Hepatocyte (in vitro differentiated cells): ENCODE measurements around the gene GNG12. TPM values are rescaled to one million over a fixed set of nuclear protein-coding genes. Genes with fewer than 3 reads are reported as not detected.

ENCODE experiments used
- DNase-seq: peaks from one replicate; pipeline ENCODE4 v3.0.0-alpha.2; 2016; ENCODE audit warnings: low spot score
- H2AFZ ChIP-seq: fragments of 200-600 bp; sonication (generic); 2 replicates; pipeline ENCODE4 v1.6.0; 2016; ENCODE audit warnings: antibody characterized with exemption, mild to moderate bottlenecking
- H3K27ac ChIP-seq: fragments of 200-600 bp; sonication (generic); 2 replicates; pipeline ENCODE4 v1.5.1; 2016; ENCODE audit warnings: mild to moderate bottlenecking
- H3K27me3 ChIP-seq: fragments of 200-600 bp; sonication (generic); 2 replicates; pipeline ENCODE4 v1.6.1; 2016
- H3K36me3 ChIP-seq: fragments of 200-600 bp; sonication (generic); replicated peaks from 2 replicates; pipeline ENCODE4 v1.5.1; 2016; ENCODE audit warnings: low read depth; ENCODE audit not compliant: insufficient read depth
- H3K4me1 ChIP-seq: fragments of 200-600 bp; sonication (generic); 2 replicates; pipeline ENCODE4 v1.5.1; 2016; ENCODE audit warnings: mild to moderate bottlenecking, moderate library complexity; ENCODE audit not compliant: insufficient read depth
- H3K4me2 ChIP-seq: fragments of 200-600 bp; sonication (generic); 2 replicates; pipeline ENCODE4 v1.6.0; 2016
- H3K4me3 ChIP-seq: fragments of 200-600 bp; sonication (generic); 2 replicates; pipeline ENCODE4 v1.5.1; 2016; ENCODE audit warnings: mild to moderate bottlenecking
- H3K79me2 ChIP-seq: fragments of 200-600 bp; sonication (generic); 2 replicates; pipeline ENCODE4 v1.6.0; 2017; ENCODE audit warnings: mild to moderate bottlenecking
- H3K9me2 ChIP-seq: fragments of 200-600 bp; sonication (generic); replicated peaks from 2 replicates; pipeline ENCODE4 v1.6.0; 2017; ENCODE audit warnings: mild to moderate bottlenecking; ENCODE audit not compliant: insufficient read depth
- H3K9me3 ChIP-seq: fragments of 200-600 bp; sonication (generic); 2 replicates; pipeline ENCODE4 v1.5.1; 2016; ENCODE audit warnings: low read depth, mild to moderate bottlenecking
- H4K20me1 ChIP-seq: fragments of 200-600 bp; sonication (generic); 2 replicates; pipeline ENCODE4 v1.6.0; 2016; ENCODE audit warnings: mild to moderate bottlenecking; ENCODE audit not compliant: insufficient read depth, poor library complexity, severe bottlenecking
- CTCF ChIP-seq: fragments of 200-600 bp; sonication (generic); IDR thresholded peaks from 2 replicates; pipeline ENCODE4 v1.5.1; 2016; ENCODE audit warnings: antibody characterized with exemption, mild to moderate bottlenecking; ENCODE audit not compliant: poor library complexity
- EZH2 ChIP-seq: fragments of 200-600 bp; sonication (generic); IDR thresholded peaks from 2 replicates; pipeline ENCODE4 v1.6.1; 2016; ENCODE audit warnings: antibody characterized with exemption, mild to moderate bottlenecking, borderline replicate concordance
- EZH2phosphoT487 ChIP-seq: fragments of 200-600 bp; sonication (generic); IDR thresholded peaks from one replicate; pipeline ENCODE4 v1.6.1; 2018; ENCODE audit warnings: antibody characterized with exemption, mild to moderate bottlenecking, low read depth, moderate library complexity; ENCODE audit not compliant: unreplicated experiment, severe bottlenecking
- WGBS: methylation state at CpG from one replicate; pipeline ENCODE4 v1.1.6; 2016; ENCODE audit warnings: low lambda C conversion rate; ENCODE audit errors: missing lambda C conversion rate; 5-methylcytosine and 5-hydroxymethylcytosine counted together
- polyA plus RNA-seq: library from polyadenylated mRNA; unstranded; fragments of >200 nt; fragmentation: Nextera tagmentation; extraction: Ambion mirVana; gene quantifications from 2 replicates; pipeline ENCODE4 v1.2.1, GENCODE V29; 2016
- total RNA-seq: library from RNA; depleted of rRNA; stranded (reverse); fragments of >200 nt; gene quantifications from 2 replicates; pipeline ENCODE4 v1.2.3, GENCODE V29; 2014

GNG12 gene
- total and polyA plus RNA-seq, 2 experiments from 2014 or later = 49.6 to 108 TPM

- Histone ChIP-seq H3K9me3 (no peaks in the 10 kb centered on the region), H4K20me1 (no peaks in the 10 kb centered on the region), H3K79me2 (no peaks in the 10 kb centered on the region), H3K4me3 (no peak overlapping the region), H3K4me2 (no peak overlapping the region), H3K4me1 (no peaks in the 10 kb centered on the region), H3K27ac (no peak overlapping the region), H3K36me3 (no peaks in the 10 kb centered on the region), H2AFZ (no peak overlapping the region), H3K9me2 (no peaks in the 10 kb centered on the region), H3K27me3 (no peaks in the 10 kb centered on the region)
- no peak for TF ChIP-seq EZH2
- no peak for TF ChIP-seq CTCF
- TF ChIP-seq EZH2phosphoT487 = no peak
- WGBS = 100% methylated on average over 1 of the region's 1 CpG
- no peak for DNase-seq
Observed at GRCh38 chr1:67862685-67863084, 29.4 kb upstream of the GNG12 start.

GRCh38 chr1:67861856-67862516, 28.7 kb upstream of the GNG12 start:
- no peak for DNase-seq
- no peak overlapping the region for H3K4me3 ChIP-seq
- H3K27me3 ChIP-seq = no peaks in the 10 kb centered on the region
- 61% methylated on average over 1 of the region's 1 CpG for WGBS
- H3K4me1 ChIP-seq = no peaks in the 10 kb centered on the region
- H3K36me3 ChIP-seq = no peaks in the 10 kb centered on the region
- no peak overlapping the region for H2AFZ ChIP-seq
- H4K20me1 ChIP-seq = no peaks in the 10 kb centered on the region
- no peaks in the 10 kb centered on the region for H3K9me3 ChIP-seq
- H3K9me2 ChIP-seq = no peaks in the 10 kb centered on the region
- no peaks in the 10 kb centered on the region for H3K79me2 ChIP-seq
- H3K4me2 ChIP-seq = no peak overlapping the region
- H3K27ac ChIP-seq = no peak overlapping the region
- TF ChIP-seq CTCF (no peak), EZH2 (no peak), EZH2phosphoT487 (no peak)

GRCh38 chr1:67860776-67861175, 27.5 kb upstream of the GNG12 start:
- H3K9me2 ChIP-seq = no peaks in the 10 kb centered on the region
- H4K20me1 ChIP-seq = no peaks in the 10 kb centered on the region
- H3K27me3 ChIP-seq = no peaks in the 10 kb centered on the region
- DNase-seq = no peak
- no peaks in the 10 kb centered on the region for H3K4me1 ChIP-seq
- no peak overlapping the region for H3K4me2 ChIP-seq
- no peaks in the 10 kb centered on the region for H3K79me2 ChIP-seq
- 53% methylated on average over 2 of the region's 2 CpGs for WGBS
- H3K9me3 ChIP-seq = no peaks in the 10 kb centered on the region
- no peaks in the 10 kb centered on the region for H3K36me3 ChIP-seq
- H3K4me3 ChIP-seq = no peak overlapping the region
- TF ChIP-seq EZH2phosphoT487 (no peak), CTCF (no peak), EZH2 (no peak)
- no peak overlapping the region for H3K27ac ChIP-seq
- H2AFZ ChIP-seq = no peak overlapping the region

GRCh38 chr1:67856921-67857320, 23.7 kb upstream of the GNG12 start:
- Histone ChIP-seq H3K4me2 (no peak overlapping the region), H3K4me1 (no peaks in the 10 kb centered on the region), H3K9me2 (no peaks in the 10 kb centered on the region), H3K27me3 (no peaks in the 10 kb centered on the region), H4K20me1 (no peaks in the 10 kb centered on the region), H3K36me3 (no peaks in the 10 kb centered on the region), H3K4me3 (no peak overlapping the region), H3K79me2 (no peaks in the 10 kb centered on the region), H2AFZ (no peak overlapping the region), H3K27ac (no peak overlapping the region), H3K9me3 (no peaks in the 10 kb centered on the region)
- WGBS = 95% methylated on average over 4 of the region's 4 CpGs
- DNase-seq = no peak
- no peak for TF ChIP-seq CTCF
- no peak for TF ChIP-seq EZH2
- TF ChIP-seq EZH2phosphoT487 = no peak
